GM21529 (cell line): ENCODE results near the gene SYNGR2.

ENCODE experiments used
- ATAC-seq: cut with Tn5 transposase; IDR thresholded peaks from one replicate; pipeline ENCODE4 v1.9.1; 2021; ENCODE audit not compliant: unreplicated experiment

The SYNGR2 gene

DNA sequence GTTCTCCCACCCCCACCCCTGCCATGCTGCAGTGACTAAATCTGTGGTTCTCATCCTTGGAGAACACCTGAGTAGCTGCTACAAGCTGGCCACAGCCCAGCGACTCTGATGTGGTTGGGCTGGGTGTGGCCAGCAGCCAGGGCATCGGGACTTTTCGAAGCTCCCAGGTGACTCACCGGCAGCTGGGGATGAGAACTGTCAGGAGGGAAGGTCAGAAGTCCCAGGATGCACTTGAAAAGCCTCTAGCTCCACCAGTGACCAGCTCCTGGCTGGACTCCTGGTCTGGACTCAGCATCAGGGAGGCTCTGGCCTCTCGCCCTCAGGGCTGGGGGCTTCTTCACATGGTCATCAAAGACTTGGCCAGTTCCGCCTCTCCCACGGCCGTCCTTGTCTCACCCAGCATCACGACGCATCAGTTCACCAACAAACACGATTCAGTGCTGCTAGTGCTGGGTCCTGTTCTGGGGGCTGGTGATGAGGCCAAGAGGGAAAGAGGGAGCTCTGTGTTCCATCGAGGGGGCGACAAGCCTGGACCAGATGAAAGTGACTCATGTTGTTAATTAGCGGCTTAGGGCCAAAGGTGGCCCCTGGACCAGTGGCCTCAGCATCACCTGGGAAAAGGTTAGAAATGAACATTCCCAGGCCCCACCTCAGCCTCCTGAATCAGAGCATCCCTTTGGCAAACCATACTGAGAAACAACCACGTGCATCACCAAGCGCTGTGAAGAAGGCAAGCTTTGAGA is 26.1 kb upstream of the SYNGR2 start:
- ATAC-seq: no peak

GRCh38 chr17:78143214-78144146 is 24.9 kb upstream of the SYNGR2 start:
- no peak for ATAC-seq

DNA sequence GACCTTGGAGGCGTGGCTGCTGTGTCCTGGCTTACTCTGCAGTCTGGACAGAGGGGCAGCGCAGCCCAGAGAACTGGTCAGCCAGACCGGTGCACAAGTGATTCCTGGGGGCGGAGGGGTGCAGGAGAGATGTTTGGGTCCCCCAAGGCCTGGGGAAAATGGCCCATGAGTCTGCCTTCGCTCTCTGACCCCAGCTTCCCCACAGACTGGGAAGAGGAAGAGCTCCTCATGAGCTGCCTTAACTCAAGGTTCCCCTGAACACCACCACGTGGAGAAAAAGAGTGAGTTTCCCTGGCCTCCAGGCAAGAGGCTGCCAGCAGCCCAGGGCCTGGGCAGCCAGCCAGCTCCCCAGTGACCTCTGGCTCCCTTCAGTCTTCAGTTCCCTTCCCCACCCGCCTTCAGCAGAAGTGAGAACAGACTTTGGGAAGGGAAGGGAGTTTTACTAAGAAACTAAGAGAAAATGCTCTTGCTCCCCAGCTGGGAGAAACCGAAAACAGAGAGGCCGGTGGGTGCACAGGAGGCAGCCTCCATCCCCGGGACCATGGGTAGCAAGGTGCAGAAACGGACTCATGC is 24.1 kb upstream of the SYNGR2 start:
- no peak for ATAC-seq

DNA sequence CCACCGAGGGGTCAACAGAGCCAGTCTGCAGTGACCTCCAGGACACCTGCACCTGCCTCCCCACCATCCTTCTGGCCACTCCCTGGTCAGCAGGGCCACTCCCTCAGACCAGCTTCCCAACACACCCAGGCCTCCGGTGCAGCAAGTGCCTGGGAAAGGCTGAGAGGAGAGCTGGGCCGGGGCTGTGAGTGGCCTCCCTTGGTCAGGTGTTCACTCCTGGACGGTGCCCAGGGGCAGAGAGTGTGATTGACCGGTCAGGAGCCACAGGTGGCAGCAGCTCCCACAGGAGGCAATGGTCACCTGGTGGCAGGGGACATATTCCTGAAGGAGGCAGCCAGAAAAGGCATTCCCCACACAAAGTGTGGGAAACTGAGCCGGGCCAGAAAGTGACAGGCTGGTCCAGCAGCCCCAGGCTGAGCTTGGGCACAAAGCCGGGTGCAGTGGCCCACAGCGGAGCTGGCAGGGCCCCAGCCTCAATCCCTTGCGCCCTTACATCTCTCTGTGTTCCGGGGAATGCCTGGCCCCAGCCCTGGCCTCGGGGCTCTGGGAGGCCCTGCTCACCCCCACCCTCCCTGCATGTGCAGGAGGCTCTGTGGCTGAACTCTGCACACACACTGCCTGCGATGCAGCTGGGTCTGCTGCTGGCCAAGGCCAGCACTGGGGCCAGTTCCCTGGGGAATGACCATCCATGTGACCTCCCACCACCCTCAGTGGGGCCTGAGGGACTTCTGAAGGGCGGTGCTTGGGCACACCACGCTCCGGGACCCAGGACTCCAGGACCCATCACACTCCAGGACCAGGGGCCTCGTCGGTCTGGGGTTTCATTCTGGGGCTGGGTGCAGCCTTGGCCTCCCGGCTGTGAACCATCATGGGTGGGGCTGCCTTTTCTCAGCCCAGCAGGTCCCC is 23.4 kb upstream of the SYNGR2 start:
- no peak for ATAC-seq

DNA sequence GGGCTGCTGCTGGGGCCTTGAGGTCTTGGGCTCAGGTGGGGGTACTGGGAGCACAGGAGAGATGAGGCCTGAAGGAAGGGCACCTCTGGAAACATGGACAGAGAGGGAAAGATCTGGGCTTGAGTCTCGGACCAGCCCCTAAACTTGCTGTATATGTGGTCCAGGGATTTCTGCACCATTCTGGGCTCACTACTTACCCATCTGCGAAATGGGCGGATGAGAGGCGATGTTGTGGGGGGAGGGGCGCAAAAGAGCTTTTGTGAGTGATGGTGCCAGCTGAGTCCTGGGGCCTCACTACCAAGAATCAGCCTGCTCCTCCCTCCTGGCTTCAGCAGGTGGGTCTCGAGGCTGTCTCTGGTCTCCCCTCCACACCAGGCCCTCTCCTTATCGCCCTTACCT is 21.9 kb upstream of the SYNGR2 start:
- no peak for ATAC-seq

DNA sequence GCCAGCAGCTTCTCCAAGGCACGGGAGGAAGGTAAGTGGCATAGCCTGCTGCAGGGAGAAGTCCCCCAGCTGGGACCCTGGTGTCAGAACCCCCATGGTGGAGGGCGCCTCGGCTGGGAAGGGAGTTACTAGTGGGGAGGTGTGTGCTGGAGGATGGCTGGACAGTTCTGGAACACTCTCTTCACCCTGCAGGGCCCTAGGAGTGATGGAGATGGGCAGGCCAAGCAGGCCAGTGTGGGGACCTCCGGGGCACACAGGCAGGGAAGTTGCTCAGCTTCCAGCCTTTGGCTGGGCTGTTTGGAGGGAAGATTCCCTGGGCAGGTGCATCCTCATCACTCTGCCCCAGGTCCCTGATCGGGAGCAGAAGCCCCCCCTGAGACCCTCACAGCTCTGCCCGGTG is 21.5 kb upstream of the SYNGR2 start:
- ATAC-seq: no peak

- no peak for ATAC-seq
These were observed 20.9 kb upstream of the SYNGR2 start for GRCh38 chr17:78147315-78147998.

- no peak for ATAC-seq
These were observed 19.9 kb upstream of the SYNGR2 start for GRCh38 chr17:78148286-78149016.

DNA sequence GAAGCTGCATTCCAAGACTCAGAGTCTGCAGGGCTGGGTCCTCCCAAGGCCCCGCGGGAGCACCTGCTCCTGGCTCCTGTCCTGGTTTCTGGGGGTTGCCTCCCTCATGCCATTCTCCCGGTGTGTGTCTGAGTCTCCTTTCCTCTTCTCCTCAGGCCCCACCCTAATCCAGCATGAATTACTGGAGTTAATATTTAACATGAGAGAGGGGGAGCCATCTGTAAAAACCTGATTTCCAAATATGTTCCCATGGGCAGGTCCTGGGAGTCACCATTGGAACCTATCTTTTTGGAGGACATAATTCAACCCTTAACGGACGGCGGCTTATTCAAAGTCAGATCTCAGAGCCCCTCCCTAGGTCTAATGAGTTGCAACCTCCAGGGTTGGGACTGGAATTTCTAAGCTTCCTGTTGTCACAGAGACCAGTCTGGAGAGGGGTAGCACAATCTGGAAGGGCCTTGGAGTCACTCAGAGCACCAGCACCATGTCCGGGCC is 16.8 kb upstream of the SYNGR2 start:
- no peak for ATAC-seq

DNA sequence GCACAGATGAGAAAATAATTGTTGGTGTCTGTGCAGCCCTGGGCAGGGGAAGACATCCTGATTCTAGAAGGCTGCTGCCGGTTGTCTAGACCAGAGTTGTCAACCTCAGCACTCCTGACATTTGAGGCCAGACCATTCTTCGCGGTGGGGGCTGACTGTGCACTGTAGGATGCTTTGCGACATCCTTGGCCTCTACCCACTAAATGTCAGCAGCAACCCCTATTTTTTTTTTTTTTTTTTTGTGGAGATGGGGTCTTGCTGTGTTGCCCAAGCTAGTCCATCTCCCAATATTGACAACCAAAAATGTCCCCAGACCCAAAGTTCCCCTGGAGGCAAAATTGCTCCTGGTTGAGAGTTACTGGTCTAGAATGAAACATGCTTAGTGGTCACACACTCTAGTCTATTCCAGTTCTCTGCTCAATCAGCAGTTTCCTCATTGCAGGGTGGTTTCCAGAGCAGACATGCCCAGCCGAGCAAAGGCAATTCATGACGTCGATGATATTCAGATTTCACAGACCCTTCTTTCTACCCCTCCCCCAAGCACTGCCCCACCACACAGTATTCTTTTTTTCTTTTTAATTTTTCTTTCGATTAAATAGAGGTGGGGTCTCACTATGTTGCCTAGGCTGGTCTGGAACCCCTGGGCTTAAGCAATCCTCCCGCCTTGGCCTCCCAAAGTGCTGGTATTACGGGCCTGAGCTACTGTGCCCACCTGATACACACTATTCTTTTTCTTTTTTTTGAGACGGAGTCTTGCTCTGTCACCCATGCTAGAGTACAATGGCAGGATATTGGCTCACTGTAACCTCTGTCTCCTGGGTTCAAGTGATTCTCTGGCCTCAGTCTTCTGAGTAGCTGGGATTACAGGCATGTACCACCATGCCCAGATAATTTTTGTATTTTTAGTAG is 13.2 kb upstream of the SYNGR2 start:
- ATAC-seq: peak; percentile 44

GRCh38 chr17:78159575-78160158 is 8.7 kb upstream of the SYNGR2 start:
- ATAC-seq: peak; percentile 45

DNA sequence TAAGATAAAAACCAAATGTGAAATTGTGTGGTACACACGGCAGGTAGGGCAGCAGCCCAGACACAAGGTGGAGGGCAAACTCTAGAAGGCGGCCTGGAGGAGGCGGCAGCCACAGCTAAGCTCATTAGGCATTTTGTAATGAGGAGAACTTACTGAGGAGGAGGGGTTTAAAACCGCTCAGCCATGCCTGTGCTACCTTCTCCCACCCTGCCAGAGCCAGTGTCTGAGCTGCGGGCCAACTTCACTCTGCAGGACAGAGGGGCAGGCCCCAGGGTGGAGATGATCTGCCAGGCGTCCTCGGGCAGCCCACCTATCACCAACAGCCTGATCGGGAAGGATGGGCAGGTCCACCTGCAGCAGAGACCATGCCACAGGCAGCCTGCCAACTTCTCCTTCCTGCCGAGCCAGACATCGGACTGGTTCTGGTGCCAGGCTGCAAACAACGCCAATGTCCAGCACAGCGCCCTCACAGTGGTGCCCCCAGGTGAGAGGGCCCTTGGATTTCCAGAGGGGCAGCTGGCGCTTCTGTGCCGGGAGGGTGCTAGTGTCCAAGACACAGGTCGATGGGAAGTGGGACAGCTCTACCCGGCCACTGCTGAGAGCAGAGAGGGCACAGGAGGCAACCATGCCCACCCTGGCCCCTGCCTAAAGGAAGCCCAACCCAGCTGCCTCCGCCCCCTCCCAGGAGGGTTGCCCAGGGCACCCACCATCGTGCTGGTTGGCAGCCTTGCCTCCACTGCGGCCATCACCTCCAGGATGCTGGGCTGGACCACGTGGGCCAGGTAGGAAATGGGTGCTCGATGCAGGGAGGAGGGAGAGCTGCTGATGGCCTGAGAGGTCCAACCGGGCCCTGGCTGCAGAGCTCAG is 4.3 kb upstream of the SYNGR2 start:
- no peak for ATAC-seq

- no peak for ATAC-seq
These were observed 3.4 kb upstream of the SYNGR2 start for GRCh38 chr17:78164748-78165607.

GRCh38 chr17:78166416-78166815 is 2.0 kb upstream of the SYNGR2 start:
- ATAC-seq: no peak

DNA sequence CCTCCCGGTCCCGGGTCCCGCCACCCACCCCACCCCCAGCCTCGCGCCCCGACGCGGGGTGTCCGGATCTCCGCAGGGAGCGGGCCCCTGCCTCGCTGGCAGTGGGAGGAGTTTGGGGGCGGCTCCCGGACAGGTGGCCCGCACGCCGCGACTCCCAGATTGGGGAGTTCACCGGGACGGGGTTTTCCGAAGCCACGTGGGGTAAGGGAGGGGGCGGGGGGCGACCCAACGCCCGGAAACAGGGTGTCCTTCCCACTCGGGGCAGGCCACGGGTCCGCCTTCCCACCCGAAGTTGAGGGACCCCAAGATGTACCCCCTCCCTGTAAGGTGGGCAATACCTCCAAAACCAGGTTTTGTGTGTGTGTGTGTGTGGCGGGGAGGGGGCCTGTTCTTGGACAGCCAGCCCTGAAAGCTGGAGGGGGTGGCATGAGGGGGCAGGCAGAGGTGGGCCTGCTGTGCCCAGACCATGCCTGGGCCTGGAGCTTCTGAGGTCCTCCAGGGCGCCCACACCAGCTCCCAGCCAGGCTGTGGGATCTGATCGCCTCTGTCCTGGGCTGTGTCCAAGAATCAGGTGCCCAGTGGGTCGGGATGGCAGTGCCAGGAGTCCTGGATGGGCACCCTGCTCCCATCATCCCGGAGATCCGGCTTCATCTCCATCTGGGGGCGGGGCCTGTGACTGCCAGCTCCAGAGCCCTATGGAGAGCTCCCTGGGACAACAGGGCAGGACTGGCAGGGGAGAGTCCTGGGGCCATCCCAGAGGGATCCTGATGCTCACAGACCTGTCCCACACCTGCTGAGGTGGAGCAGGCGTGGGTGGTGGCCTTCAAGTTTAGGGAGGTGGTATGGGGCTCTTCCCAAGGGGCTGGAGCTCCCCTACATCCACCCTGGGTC is 767 bp downstream of the SYNGR2 start:
- ATAC-seq: peak; percentile 30
